ENCODE results near the gene ZNF512B.

Gene ZNF512B

DNA sequence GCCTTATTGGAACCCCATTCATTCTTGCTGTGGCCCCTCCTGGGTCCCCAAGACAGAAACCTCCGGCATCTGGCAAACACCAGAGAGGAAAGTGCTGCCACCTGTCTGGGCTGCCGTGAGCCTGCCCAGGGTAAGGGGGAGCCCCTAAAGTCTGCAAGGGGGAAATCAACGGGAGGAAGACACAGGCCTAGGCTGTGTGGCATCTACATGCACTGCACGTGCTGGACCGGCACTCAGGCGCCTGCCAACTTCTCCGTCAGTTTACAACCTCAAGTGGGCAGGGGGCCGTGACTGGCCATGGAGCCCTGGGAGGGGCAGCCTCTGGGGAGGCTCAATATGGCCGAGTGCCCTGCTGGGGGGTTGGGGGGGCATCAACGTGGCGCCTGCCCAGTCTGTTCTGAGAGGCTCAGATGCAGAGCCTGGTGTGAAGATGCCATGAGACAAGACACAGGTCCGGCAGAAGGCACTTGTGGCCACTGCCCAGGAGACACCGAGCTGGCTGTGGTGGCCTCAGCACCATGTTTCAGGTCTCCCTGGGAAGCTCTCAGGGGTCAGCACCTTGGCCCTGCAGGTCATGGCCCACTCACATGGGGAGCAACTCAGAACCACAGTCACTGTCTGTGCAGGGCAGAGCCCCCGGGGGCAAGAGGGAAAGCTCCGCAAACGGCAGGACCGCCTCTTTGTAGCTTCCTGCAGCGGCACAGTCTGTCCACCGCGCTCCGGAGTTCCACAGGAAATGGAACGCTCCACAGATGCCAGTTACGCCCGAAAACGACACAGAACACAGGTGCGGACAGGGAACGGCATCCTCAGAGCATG lies 21.9 kb downstream of the ZNF512B start:
- peak overlapping the region; percentile 77 for H3K27ac ChIP-seq

DNA sequence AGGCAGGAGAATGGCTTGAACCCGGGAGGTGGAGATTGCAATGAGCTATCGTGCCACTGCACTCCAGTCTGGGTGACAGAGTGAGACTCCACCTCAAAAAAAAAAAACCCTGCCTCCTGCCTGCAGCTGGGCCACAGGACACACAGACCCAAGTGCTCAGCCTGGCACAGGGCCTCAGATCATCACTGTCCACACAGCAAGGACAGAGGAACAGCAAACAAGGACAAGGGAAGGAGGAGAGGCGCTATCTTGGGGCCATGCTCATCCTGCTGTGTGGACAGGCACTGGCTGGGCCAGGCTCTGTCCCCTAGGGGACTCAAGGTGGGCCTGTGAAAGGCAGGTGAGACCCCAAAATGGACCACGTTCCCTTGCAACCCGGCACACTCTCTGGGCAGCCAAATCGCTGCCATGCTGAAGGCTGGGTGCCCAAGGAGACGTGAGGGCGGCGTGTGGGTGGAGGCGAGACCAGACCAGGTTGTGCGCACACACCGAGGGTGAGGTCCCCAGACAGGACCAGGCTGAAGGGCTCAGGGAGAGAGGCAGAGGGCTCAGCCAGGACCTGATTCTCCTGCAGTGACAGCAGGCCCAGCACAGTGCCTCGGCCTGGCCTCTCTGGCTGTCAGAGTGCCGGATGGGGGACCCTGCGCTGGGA lies 22.6 kb downstream of the ZNF512B start:
- peak overlapping the region; percentile 77 for H3K27ac ChIP-seq
- TF ChIP-seq, protein P1, sequence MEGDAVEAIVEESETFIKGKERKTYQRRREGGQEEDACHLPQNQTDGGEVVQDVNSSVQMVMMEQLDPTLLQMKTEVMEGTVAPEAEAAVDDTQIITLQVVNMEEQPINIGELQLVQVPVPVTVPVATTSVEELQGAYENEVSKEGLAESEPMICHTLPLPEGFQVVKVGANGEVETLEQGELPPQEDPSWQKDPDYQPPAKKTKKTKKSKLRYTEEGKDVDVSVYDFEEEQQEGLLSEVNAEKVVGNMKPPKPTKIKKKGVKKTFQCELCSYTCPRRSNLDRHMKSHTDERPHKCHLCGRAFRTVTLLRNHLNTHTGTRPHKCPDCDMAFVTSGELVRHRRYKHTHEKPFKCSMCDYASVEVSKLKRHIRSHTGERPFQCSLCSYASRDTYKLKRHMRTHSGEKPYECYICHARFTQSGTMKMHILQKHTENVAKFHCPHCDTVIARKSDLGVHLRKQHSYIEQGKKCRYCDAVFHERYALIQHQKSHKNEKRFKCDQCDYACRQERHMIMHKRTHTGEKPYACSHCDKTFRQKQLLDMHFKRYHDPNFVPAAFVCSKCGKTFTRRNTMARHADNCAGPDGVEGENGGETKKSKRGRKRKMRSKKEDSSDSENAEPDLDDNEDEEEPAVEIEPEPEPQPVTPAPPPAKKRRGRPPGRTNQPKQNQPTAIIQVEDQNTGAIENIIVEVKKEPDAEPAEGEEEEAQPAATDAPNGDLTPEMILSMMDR (conservative IDR thresholded peaks at IDR 0.05) = peak; percentile 16; the same call in 1 of the 2 replicates

More for the DNA sequence above, 21.9 kb downstream of the ZNF512B start:
- TF ChIP-seq, protein P1 (conservative IDR thresholded peaks at IDR 0.05) = no peak

DNA sequence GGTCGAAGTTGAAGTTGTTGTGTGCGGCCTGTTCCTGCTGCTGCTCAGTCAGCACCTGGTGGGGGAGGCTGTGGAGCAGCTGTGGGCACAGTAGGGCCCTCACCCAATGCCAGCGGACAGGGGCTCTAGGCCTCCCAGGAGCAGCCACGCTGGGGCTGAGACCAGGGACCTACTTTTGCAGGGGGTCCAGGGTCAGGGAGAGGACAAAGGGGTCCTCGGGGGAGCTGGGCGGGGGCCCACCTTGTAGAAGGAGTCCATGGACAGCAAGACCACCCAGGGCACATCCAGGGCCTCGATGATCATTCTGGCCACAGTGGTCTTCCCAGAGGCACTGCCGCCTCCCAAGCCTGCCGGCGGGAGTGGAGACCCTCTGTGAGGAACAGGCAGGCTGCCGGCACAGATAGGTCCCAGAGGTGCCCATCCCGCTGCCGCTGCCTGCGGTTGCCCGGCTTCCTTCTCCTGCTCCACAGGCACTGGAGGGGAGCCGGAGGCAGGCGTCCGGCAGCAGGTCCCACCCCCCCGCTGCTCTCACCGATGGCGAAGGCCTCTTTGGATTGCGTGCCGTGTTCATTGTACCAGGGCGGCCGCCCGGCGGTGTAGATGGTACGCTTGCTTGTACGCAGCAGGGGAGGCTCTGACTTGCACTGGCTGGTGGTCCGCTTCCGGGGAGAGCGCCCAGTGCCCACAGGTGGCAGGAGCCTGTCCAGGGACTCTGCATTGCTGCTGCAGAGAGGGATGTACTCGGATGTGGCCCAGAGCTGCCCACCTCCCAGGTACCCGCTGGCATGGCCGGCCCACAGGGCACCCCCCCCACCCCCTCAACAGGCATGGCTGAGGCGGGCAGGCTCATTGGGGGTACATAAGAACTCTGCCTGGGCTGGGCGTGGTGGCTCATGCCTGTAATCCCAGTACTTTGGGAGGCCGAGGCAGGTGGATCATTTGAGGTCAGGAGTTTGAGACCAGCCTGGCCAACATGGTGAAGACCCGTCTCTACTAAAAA lies 23.5 kb downstream of the ZNF512B start:
- TF ChIP-seq, protein P1 (conservative IDR thresholded peaks at IDR 0.05) = no peak
- peak overlapping the region; percentile 77 for H3K27ac ChIP-seq

DNA sequence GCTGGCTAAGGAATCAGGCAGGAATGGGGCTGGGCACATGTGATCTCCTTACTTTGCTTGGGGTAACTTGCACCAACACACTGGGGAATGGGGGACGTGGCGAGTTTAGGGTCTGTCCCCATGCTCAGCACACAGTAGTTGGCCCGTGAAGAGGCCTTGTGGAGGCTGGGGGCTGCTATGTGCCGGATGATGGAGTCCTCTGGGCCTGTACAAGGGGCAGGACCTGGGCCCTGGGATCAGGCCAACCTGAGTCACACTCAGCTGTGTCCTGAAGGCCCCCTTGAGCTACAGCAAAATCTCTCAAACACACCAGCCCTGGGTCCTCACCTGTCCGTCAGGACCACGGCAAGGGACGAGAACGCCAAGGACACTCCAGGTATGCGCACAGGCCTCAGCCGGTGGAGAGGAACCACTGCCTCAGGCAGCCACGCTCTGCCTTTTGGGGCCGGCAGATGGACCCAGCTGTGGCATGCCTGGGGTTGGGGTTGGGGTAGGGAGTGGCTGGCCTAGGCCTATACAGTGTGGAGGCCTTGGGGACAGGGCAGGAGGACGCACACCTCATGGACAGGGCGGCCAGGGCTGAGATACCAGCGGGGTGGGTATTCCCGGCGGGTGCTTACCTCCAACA lies 24.6 kb downstream of the ZNF512B start:
- TF ChIP-seq, protein P1 (conservative IDR thresholded peaks at IDR 0.05) = no peak
- H3K27ac ChIP-seq = peak overlapping the region; percentile 10; the same call in 1 of the 2 replicates

DNA sequence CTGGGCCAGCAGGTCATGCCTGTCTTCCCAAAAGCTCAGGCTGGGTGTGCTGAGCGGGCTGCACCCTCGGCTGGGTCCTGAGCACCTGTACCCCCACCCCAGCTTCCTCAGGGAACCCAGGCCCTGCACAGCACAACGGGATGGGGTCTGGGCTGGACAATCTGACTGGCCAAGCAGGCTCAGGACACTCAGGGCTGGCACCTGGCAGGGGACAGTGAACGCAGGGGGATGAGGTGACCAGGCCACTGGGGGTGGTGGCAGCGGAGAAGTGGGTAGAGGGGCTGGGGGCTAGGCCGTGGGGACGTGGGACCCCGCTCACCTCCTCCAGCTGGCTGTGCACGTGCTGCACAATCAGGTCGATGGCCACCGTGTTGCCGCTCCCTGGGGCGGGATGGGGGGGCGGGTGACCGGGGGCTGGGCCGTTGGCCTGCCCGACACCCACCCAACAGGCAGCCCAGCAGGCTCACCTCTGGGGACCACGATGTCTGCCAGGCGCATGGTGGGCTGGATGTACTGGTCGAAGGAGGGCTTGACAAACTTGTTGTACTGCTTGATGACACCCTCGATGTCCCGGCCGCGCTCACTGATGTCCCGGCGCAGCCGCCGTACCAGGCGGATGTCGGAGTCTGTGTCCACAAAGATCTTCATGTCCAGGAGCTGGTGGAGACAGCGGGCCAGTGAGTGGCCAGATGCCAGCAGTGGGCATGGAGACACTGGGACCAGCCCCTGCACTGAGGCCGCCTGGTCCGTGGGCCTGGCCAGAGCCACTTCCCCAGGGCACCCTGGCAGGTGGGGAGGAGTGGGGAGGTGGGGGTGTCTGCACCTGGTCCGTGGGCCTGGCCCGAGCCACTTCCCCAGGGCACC lies 25.4 kb downstream of the ZNF512B start:
- TF ChIP-seq, protein P1 (conservative IDR thresholded peaks at IDR 0.05) = no peak
- peak overlapping the region; percentile 41; the same call in 1 of the 2 replicates for H3K27ac ChIP-seq

DNA sequence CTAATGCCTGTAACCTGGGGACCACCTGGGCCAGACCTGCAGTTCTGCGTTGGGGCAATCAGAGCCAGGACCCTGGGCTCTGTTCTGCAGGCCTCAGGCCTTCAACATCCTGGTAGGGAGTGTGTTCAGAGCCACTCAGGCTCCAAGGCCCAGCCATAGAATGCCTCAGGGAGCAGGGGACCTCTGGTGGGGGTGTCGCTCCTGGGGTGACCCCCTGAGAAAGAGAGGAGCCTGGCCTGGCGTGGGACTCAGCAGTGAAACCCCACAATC lies 26.0 kb downstream of the ZNF512B start:
- H3K27ac ChIP-seq = peak overlapping the region; percentile 41; the same call in 1 of the 2 replicates
- TF ChIP-seq, protein P1 (conservative IDR thresholded peaks at IDR 0.05) = no peak

Data from VCaP (cell line).